Osteoblast (primary cell): ENCODE data around the gene CLDN16. TPM values are rescaled to one million over a fixed set of nuclear protein-coding genes. Genes with fewer than 3 reads are reported as not detected.

Experiments
- DNase-seq: peaks from one replicate; pipeline ENCODE4 v3.0.0; 2011; ENCODE audit warnings: low spot score, mixed read lengths; ENCODE audit not compliant: insufficient read length; ENCODE audit errors: missing footprints
- H2AFZ ChIP-seq: 2 replicates; pipeline ENCODE4 v1.6.0; 2011; ENCODE audit warnings: mild to moderate bottlenecking, low read length
- H3K27ac ChIP-seq: 2 replicates; pipeline ENCODE4 v1.5.1; 2011; ENCODE audit warnings: mild to moderate bottlenecking, low read depth, low read length, moderate library complexity
- H3K27me3 ChIP-seq: 2 replicates; pipeline ENCODE4 v1.6.0; 2012; ENCODE audit warnings: mild to moderate bottlenecking, control low read depth, inconsistent platforms, low read length, moderate library complexity; ENCODE audit not compliant: insufficient read depth
- H3K36me3 ChIP-seq: 2 replicates; pipeline ENCODE4 v1.5.1; 2011; ENCODE audit warnings: mild to moderate bottlenecking, low read length, control low read depth, moderate library complexity; ENCODE audit not compliant: insufficient read depth
- H3K4me1 ChIP-seq: 2 replicates; pipeline ENCODE4 v1.5.1; 2011; ENCODE audit warnings: mild to moderate bottlenecking, low read length, control low read depth, moderate library complexity; ENCODE audit not compliant: insufficient read depth
- H3K4me2 ChIP-seq: 2 replicates; pipeline ENCODE4 v1.6.0; 2011; ENCODE audit warnings: mild to moderate bottlenecking, low read length; ENCODE audit not compliant: insufficient read depth
- H3K4me3 ChIP-seq: fragments of 200-600 bp; sonication (generic); 3 replicates; pipeline ENCODE4 v1.5.1; 2012; ENCODE audit warnings: mild to moderate bottlenecking, low read length, inconsistent platforms; ENCODE audit not compliant: insufficient read depth
- H3K79me2 ChIP-seq: 2 replicates; pipeline ENCODE4 v1.6.0; 2012; ENCODE audit warnings: mild to moderate bottlenecking, low read length, control low read depth, inconsistent platforms; ENCODE audit not compliant: insufficient read depth
- H3K9me3 ChIP-seq: 2 replicates; pipeline ENCODE4 v1.5.1; 2011; ENCODE audit warnings: low read depth, low read length, control low read depth
- H4K20me1 ChIP-seq: 2 replicates; pipeline ENCODE4 v1.6.0; 2012; ENCODE audit warnings: mild to moderate bottlenecking, low read length, control low read depth; ENCODE audit not compliant: insufficient read depth
- total RNA-seq: library from RNA; depleted of rRNA; stranded (reverse); fragments of >200 nt; gene quantifications from 2 replicates; pipeline ENCODE4 v1.2.3, GENCODE V29; 2012
- TF ChIP-seq, protein P1 (sequence below): IDR thresholded peaks from 2 replicates; pipeline ENCODE4 v1.5.1; 2011; ENCODE audit warnings: mild to moderate bottlenecking, low read depth, low read length, moderate library complexity; ENCODE audit errors: extremely low read depth

Gene CLDN16
- total RNA-seq, 1 donor: not detected

DNA sequence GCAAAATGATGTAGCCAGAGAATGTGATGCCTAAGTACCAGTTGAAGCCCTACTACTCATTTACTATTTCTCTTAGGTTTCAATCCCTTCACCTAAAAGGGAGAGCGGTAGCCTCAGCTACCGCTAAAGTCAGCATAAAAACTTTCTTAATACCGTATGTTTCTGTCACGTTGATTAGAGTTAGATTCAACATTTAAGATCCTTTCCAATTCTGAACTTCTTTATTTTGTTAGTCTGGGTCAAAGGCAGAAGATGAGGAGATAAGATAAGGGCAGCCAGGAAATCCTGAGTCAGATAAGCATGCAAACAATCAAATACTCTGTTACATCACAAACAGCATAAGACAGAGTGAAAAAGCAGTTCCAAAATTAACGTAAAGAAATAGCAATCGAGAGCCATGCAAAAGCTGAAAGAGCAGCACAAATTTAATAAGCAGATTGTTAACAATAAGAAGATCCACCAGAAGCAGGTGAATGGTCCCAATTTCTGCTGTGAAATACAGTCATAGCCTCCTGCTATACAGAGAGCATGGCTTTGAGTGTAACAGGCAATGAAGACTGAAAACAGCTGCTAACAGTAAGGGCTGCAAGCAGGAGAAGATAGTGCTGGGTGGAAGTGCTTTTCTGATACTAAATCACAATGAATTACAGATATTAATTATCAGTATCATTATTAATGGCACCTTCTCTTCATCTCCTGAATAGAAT is 58.8 kb downstream of the CLDN16 start:
- no peaks in the 10 kb centered on the region for H3K36me3 ChIP-seq
- H3K4me3 ChIP-seq: no peak overlapping the region
- peaks cover 3% of the 10 kb centered on the region for H3K4me1 ChIP-seq
- no peak overlapping the region for H3K27ac ChIP-seq
- H3K27me3 ChIP-seq: no peaks in the 10 kb centered on the region
- no peak overlapping the region for H3K4me2 ChIP-seq
- no peak for DNase-seq
- no peaks in the 10 kb centered on the region for H4K20me1 ChIP-seq
- H2AFZ ChIP-seq: no peak overlapping the region
- TF ChIP-seq, protein P1, sequence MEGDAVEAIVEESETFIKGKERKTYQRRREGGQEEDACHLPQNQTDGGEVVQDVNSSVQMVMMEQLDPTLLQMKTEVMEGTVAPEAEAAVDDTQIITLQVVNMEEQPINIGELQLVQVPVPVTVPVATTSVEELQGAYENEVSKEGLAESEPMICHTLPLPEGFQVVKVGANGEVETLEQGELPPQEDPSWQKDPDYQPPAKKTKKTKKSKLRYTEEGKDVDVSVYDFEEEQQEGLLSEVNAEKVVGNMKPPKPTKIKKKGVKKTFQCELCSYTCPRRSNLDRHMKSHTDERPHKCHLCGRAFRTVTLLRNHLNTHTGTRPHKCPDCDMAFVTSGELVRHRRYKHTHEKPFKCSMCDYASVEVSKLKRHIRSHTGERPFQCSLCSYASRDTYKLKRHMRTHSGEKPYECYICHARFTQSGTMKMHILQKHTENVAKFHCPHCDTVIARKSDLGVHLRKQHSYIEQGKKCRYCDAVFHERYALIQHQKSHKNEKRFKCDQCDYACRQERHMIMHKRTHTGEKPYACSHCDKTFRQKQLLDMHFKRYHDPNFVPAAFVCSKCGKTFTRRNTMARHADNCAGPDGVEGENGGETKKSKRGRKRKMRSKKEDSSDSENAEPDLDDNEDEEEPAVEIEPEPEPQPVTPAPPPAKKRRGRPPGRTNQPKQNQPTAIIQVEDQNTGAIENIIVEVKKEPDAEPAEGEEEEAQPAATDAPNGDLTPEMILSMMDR: no peak
- no peaks in the 10 kb centered on the region for H3K9me3 ChIP-seq
- no peaks in the 10 kb centered on the region for H3K79me2 ChIP-seq

- Histone ChIP-seq H3K79me2 (no peaks in the 10 kb centered on the region), H3K36me3 (no peaks in the 10 kb centered on the region), H3K27ac (no peak overlapping the region), H3K4me1 (peaks cover 3% of the 10 kb centered on the region), H2AFZ (peak overlapping the region; percentile 53), H3K27me3 (no peaks in the 10 kb centered on the region), H4K20me1 (no peaks in the 10 kb centered on the region), H3K9me3 (no peaks in the 10 kb centered on the region), H3K4me3 (no peak overlapping the region), H3K4me2 (no peak overlapping the region)
- TF ChIP-seq, protein P1: no peak
- no peak for DNase-seq
Measured at GRCh38 chr3:190448256-190448655, 60.3 kb downstream of the CLDN16 start.

DNA sequence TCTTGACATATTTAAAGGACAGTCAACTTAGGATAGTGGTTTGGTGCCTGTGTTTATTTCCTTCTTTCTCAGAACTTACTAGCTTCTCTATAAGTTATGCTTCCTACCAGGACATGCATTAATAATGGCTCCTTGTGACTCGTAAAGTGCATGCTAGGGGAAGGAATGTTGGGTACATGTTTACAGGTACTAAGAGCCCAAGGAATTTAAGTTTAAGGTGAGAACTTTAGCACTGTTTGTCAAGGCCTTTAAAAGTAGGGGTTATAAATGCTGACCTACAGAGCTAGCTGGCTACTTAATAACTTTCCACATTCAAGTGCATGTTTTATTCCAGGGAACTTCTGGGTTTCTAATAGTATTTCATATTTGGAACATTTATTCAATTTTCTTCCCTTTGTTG is 61.8 kb downstream of the CLDN16 start, which contains the start of gene TMEM207:
Gene TMEM207 (minus strand): TSS at position 101 of the 400 bp plus-strand sequence. CDS start 92 bp downstream, at position 9.
- TF ChIP-seq, protein P1: no peak
- Histone ChIP-seq H3K4me2 (no peak within 1 kb of the TSS), H3K27me3 (no peaks in the 10 kb centered on the region), H3K4me1 (no peaks in the 10 kb centered on the region), H3K4me3 (no peak within 1 kb of the TSS), H2AFZ (peak within 1 kb of the TSS; percentile 53), H3K27ac (no peak within 1 kb of the TSS), H3K36me3 (no peaks in the 10 kb centered on the region), H3K79me2 (no peaks in the 10 kb centered on the region), H4K20me1 (no peaks in the 10 kb centered on the region), H3K9me3 (no peaks in the 10 kb centered on the region)
- no peak for DNase-seq

GRCh38 chr3:190455828-190456227 is 67.9 kb downstream of the CLDN16 start:
- no peak overlapping the region for H3K27ac ChIP-seq
- TF ChIP-seq, protein P1: no peak

More at GRCh38 chr3:190455828-190456227, 67.9 kb downstream of the CLDN16 start:
- H3K79me2 ChIP-seq: no peaks in the 10 kb centered on the region
- no peaks in the 10 kb centered on the region for H3K36me3 ChIP-seq
- no peaks in the 10 kb centered on the region for H3K27me3 ChIP-seq
- no peak for DNase-seq
- no peaks in the 10 kb centered on the region for H3K4me1 ChIP-seq
- no peak overlapping the region for H2AFZ ChIP-seq
- H3K4me2 ChIP-seq: no peak overlapping the region
- H4K20me1 ChIP-seq: no peaks in the 10 kb centered on the region
- H3K4me3 ChIP-seq: no peak overlapping the region
- H3K9me3 ChIP-seq: no peaks in the 10 kb centered on the region
